Esophagus muscularis mucosa (tissue), 4 donors: ENCODE data around the gene AS3MT.
"Not testable (repeated sequence)": the region's sequence is repeated elsewhere in the genome, so short reads cannot be mapped to it uniquely, and the experiment has no call there.

Experiments used
- CTCF ChIP-seq, 3 experiments: fragments of 200-600 bp in 2 of 3; fragments of 450-650 bp in 1 of 3; sonication (generic) in 2 of 3; IDR thresholded peaks; one replicate each; pipeline ENCODE4 v1.5.1; 2017 to 2019; ENCODE audit warnings: antibody characterized with exemption in 3 of 3, mild to moderate bottlenecking in 2 of 3, moderate library complexity in 1 of 3
- EP300 ChIP-seq: sonication (generic); formaldehyde crosslinking; IDR thresholded peaks from one replicate; pipeline ENCODE4 v1.6.1; 2017; ENCODE audit warnings: antibody characterized with exemption
- POLR2AphosphoS5 ChIP-seq, 2 donors: sonication (generic); formaldehyde crosslinking; IDR thresholded peaks; one replicate each; pipeline ENCODE4 v1.6.1; 2017; ENCODE audit warnings: antibody characterized with exemption in 2 of 2

- not testable (repeated sequence) for TF ChIP-seq CTCF (IDR thresholded peaks at IDR 0.05); POLR2AphosphoS5 (IDR thresholded peaks at IDR 0.05); EP300
Measured at GRCh38 chr10:102855731-102856436, 13.4 kb upstream of the AS3MT start.
